Measurements from ENCODE around the gene NXT1.

DNA sequence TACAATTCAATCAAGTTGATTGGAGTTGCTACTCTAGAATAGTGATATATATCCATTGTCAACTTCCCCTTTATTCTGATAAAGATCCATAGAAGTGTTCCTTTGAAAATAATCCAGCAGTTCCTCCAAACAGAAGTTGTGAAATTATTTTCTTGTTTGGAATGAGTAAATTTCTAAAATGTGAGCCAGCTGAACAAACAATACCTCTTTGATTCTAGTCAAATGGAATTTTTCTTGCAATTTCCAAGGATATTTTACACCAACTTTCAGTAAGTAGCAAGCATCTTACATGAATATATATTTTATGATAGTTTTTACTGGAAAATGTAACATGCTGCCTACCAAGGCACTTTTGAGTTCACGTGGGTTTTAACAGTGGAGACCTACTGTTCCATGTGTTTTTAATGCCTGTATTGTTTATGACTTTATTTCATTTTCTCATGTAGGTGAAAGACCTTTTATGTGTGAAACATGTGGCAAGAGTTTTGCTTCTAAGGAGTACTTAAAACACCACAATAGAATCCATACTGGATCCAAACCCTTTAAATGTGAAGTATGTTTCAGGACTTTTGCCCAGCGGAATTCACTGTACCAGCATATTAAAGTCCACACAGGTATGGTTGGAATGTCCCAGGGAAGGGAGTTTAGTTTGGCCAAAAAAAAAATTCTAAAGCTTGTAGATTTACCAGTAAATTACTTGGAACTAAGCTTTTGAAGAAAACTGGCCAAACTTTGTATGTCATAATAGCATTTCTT, 17.9 kb downstream of the NXT1 start:
- no peak for TF ChIP-seq EZH2 (IDR thresholded peaks at IDR 0.05; ENCODE audit: low read length, unreplicated experiment)
- TF ChIP-seq, protein P1, sequence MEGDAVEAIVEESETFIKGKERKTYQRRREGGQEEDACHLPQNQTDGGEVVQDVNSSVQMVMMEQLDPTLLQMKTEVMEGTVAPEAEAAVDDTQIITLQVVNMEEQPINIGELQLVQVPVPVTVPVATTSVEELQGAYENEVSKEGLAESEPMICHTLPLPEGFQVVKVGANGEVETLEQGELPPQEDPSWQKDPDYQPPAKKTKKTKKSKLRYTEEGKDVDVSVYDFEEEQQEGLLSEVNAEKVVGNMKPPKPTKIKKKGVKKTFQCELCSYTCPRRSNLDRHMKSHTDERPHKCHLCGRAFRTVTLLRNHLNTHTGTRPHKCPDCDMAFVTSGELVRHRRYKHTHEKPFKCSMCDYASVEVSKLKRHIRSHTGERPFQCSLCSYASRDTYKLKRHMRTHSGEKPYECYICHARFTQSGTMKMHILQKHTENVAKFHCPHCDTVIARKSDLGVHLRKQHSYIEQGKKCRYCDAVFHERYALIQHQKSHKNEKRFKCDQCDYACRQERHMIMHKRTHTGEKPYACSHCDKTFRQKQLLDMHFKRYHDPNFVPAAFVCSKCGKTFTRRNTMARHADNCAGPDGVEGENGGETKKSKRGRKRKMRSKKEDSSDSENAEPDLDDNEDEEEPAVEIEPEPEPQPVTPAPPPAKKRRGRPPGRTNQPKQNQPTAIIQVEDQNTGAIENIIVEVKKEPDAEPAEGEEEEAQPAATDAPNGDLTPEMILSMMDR (conservative IDR thresholded peaks at IDR 0.05; ENCODE audit: low read depth, low read length), result no peak

Data from PC-3 (cell line).